ENCODE data around the gene EXOC3L1.

The EXOC3L1 gene

GRCh38 chr16:67163164-67163998 is 26.6 kb downstream of the EXOC3L1 start:
- DNase-seq (ENCODE audit: low spot score), result peak; percentile 81

GRCh38 chr16:67162506-67163163 is 27.3 kb downstream of the EXOC3L1 start:
- peak; percentile 73 for DNase-seq (ENCODE audit: low spot score)

- DNase-seq (ENCODE audit: low spot score), result peak; percentile 79
Measured at GRCh38 chr16:67161595-67162058, 28.3 kb downstream of the EXOC3L1 start.

GRCh38 chr16:67158637-67159600 is 31.0 kb downstream of the EXOC3L1 start:
- DNase-seq (ENCODE audit: low spot score), result no peak

GRCh38 chr16:67157892-67158635 is 31.9 kb downstream of the EXOC3L1 start:
- no peak for DNase-seq (ENCODE audit: low spot score)

- DNase-seq (ENCODE audit: low spot score), result no peak
Measured at GRCh38 chr16:67157106-67157748, 32.7 kb downstream of the EXOC3L1 start.

- DNase-seq (ENCODE audit: low spot score), result no peak
Measured at GRCh38 chr16:67156143-67156844, 33.6 kb downstream of the EXOC3L1 start.

GRCh38 chr16:67155295-67156142 is 34.4 kb downstream of the EXOC3L1 start:
- DNase-seq (ENCODE audit: low spot score), result no peak

- no peak for DNase-seq (ENCODE audit: low spot score)
Measured at GRCh38 chr16:67154578-67155294, 35.2 kb downstream of the EXOC3L1 start.

GRCh38 chr16:67151431-67152097 is 38.4 kb downstream of the EXOC3L1 start:
- DNase-seq (ENCODE audit: low spot score), result no peak

GRCh38 chr16:67150833-67151396 is 39.0 kb downstream of the EXOC3L1 start, which contains the start of gene B3GNT9:
B3GNT9 (minus strand) TSS chr16:67150998; CDS start chr16:67150485, 513 bp downstream.
- no peak for DNase-seq (ENCODE audit: low spot score)

- no peak for DNase-seq (ENCODE audit: low spot score)
Measured at GRCh38 chr16:67150047-67150832, 39.7 kb downstream of the EXOC3L1 start.

GRCh38 chr16:67149276-67150046 is 40.5 kb downstream of the EXOC3L1 start:
- DNase-seq (ENCODE audit: low spot score), result no peak

GRCh38 chr16:67148656-67149275 is 41.2 kb downstream of the EXOC3L1 start:
- no peak for DNase-seq (ENCODE audit: low spot score)

- DNase-seq (ENCODE audit: low spot score), result no peak
Measured at GRCh38 chr16:67148221-67148620, 41.7 kb downstream of the EXOC3L1 start.
